Naive thymus-derived CD4-positive, alpha-beta T cell (primary cell): ENCODE data around the gene PTTG1IP. TPM values are rescaled to one million over a fixed set of nuclear protein-coding genes. Genes with fewer than 3 reads are reported as not detected.
"Not testable (repeated sequence)": the region's sequence is repeated elsewhere in the genome, so short reads cannot be mapped to it uniquely, and the experiment has no call there.

Experiments
- ATAC-seq: fragments of 150-1000 bp; cut with Tn5 transposase; 2 replicates; pipeline ENCODE4 v1.10.0; 2021; ENCODE audit warnings: mild to moderate bottlenecking, moderate library complexity
- CTCF ChIA-PET: fragments of 350-600 bp; sonication (Branson Sonifier 250); formaldehyde crosslinking; loops from one replicate; lab custom pipeline; 2021; ENCODE audit warnings: antibody characterized with exemption; lab: Charles Lee
- POLR2A ChIA-PET: fragments of 350-600 bp; sonication (Branson Sonifier 250); formaldehyde crosslinking; loops from one replicate; lab custom pipeline; 2021; ENCODE audit warnings: antibody characterized with exemption, inconsistent platforms; lab: Charles Lee
- DNase-seq, 9 donors: peaks; one replicate each; pipeline versions ENCODE4 v3.0.0 to v3.0.0-alpha.2; 2020 to 2022; ENCODE audit warnings: mixed read lengths in 1 of 9
- H3K27ac ChIP-seq: one replicate; pipeline ENCODE4 v1.7.0; 2013; ENCODE audit warnings: mild to moderate bottlenecking, low read depth, low read length, moderate library complexity
- H3K27me3 ChIP-seq, 2 donors: one replicate each; pipeline ENCODE4 v1.7.0; 2013; ENCODE audit warnings: low read length in 2 of 2, mild to moderate bottlenecking in 2 of 2, moderate library complexity in 2 of 2; ENCODE audit not compliant: control insufficient read depth in 2 of 2, insufficient read depth in 2 of 2
- H3K36me3 ChIP-seq, 3 experiments: 1 replicate in 2 of 3; 2 replicates in 1 of 3; pipeline ENCODE4 v1.7.0; 2013; ENCODE audit warnings: low read length in 3 of 3, mild to moderate bottlenecking in 3 of 3, moderate library complexity in 1 of 3; ENCODE audit not compliant: insufficient read depth in 3 of 3, control insufficient read depth in 2 of 3
- H3K4me1 ChIP-seq, 2 donors: one replicate each; pipeline ENCODE4 v1.7.0; 2013; ENCODE audit warnings: low read length in 2 of 2, mild to moderate bottlenecking in 2 of 2, moderate library complexity in 1 of 2; ENCODE audit not compliant: control insufficient read depth in 2 of 2, insufficient read depth in 2 of 2
- H3K4me3 ChIP-seq: 2 replicates; pipeline ENCODE4 v1.7.0; 2013; ENCODE audit warnings: mild to moderate bottlenecking, low read length
- H3K9me3 ChIP-seq, 3 experiments: 1 replicate in 2 of 3; 2 replicates in 1 of 3; pipeline ENCODE4 v1.7.0; 2013; ENCODE audit warnings: low read length in 3 of 3; ENCODE audit not compliant: control insufficient read depth in 2 of 3
- H3K27ac Mint-ChIP-seq, 9 donors: one replicate each; pipeline ENCODE4 v1.8.0; 2020 to 2022; ENCODE audit warnings: mixed read lengths in 9 of 9, mild to moderate bottlenecking in 8 of 9, moderate library complexity in 5 of 9, inconsistent platforms in 2 of 9
- H3K27me3 Mint-ChIP-seq, 5 donors: one replicate each; pipeline ENCODE4 v1.8.0; 2021 to 2022; ENCODE audit warnings: mixed read lengths in 5 of 5, mild to moderate bottlenecking in 1 of 5
- H3K36me3 Mint-ChIP-seq, 5 donors: one replicate each; pipeline ENCODE4 v1.8.0; 2020 to 2022; ENCODE audit warnings: mixed read lengths in 5 of 5, mild to moderate bottlenecking in 3 of 5, inconsistent platforms in 1 of 5
- H3K4me1 Mint-ChIP-seq, 7 donors: one replicate each; pipeline ENCODE4 v1.8.0; 2020 to 2022; ENCODE audit warnings: mixed read lengths in 7 of 7, mild to moderate bottlenecking in 3 of 7, inconsistent platforms in 1 of 7
- H3K4me3 Mint-ChIP-seq, 10 donors: one replicate each; pipeline ENCODE4 v1.8.0; 2020 to 2022; ENCODE audit warnings: mild to moderate bottlenecking in 10 of 10, mixed read lengths in 10 of 10, moderate library complexity in 6 of 10, inconsistent platforms in 2 of 10
- H3K9me3 Mint-ChIP-seq, 11 donors: one replicate each; pipeline ENCODE4 v1.8.0; 2020 to 2022; ENCODE audit warnings: mixed read lengths in 11 of 11, mild to moderate bottlenecking in 4 of 11, inconsistent platforms in 1 of 11, moderate library complexity in 1 of 11
- intact Hi-C, 2 donors: fragments of 100-400 bp; cut with micrococcal nuclease; formaldehyde crosslinking; loops; one replicate each; pipeline ENCODE4 v1.15.1; 2023
- polyA plus RNA-seq, 2 donors: library from polyadenylated mRNA; unstranded; fragments of 300-500 nt; fragmentation: Illumina TruSeq; gene quantifications; one replicate each; pipeline ENCODE4 v1.2.3, GENCODE V29; 2021
- total RNA-seq, 6 experiments: library from RNA in 5 of 6; stranded (reverse) in 5 of 6; gene quantifications; 1 replicate in 5 of 6; 2 replicates in 1 of 6; pipeline ENCODE4 v1.2.3 and lab custom pipeline; 2021 to 2026

Gene PTTG1IP
- total and polyA plus RNA-seq, 7 experiments from 2014 or later, result 60.9 to 122 (median 92.5) TPM

GRCh38 chr21:44884097-44884496, 10.6 kb upstream of the PTTG1IP start:
- CTCF ChIA-PET, result interaction anchor here (0.6 to 1.5 kb wide), 4 partner anchors 8 to 60 kb away, joined by 3 to 7 read pairs (median 3); no protein-coding TSS in a partner anchor
- Histone ChIP-seq H3K36me3 (peaks cover 0 to 39% (median 5%) of the 10 kb centered on the region in 3 experiments), H3K27me3 (no peaks in the 10 kb centered on the region), H3K27ac (no peak overlapping the region), H3K4me3 (no peak overlapping the region), H3K4me1 (peaks cover 0 to 28% of the 10 kb centered on the region in 2 donors), H3K9me3 (no peaks in the 10 kb centered on the region)
- ATAC-seq (no peak), DNase-seq (no peak)
- Mint-ChIP-seq H3K9me3 (peaks cover 0 to 4% (median 0%) of the 10 kb centered on the region in 11 donors), H3K4me3 (no peak overlapping the region), H3K27ac (peak overlapping the region in 6 of 9 donors; percentile 1 to 59 (median 52)), H3K36me3 (peaks cover 0 to 15% (median 0%) of the 10 kb centered on the region in 5 donors), H3K27me3 (no peaks in the 10 kb centered on the region), H3K4me1 (peaks cover 21 to 35% (median 26%) of the 10 kb centered on the region in 7 donors)
- intact Hi-C loops, result no loop called here
- POLR2A ChIA-PET, result interaction anchor here (0.6 to 2.7 kb wide), 6 partner anchors 8 to 343 kb away, joined by 3 to 13 read pairs (median 6); partner anchors contain the start of gene PTTG1IP

DNA sequence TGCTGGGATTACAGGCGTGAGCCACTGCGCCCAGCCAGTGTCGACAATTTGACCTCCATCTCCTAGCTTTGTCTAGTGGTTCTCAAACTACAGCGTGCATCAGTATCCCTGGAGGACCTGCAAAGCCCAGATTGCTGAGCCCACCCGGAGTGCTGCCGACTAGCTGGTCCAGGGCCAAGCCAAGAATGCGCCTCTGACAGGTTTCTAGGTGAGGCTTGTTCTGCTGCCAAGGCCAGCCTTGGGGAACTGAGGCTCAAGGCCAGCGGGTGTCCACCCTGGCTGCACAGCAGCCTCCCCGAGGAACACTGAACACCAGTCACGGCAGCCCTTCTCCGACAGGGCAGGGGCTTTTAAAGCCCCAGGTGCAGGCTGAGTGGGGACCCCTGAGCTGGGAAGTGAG, 9.8 kb upstream of the PTTG1IP start:
- H3K27ac Mint-ChIP-seq, result peak overlapping the region in 5 of 9 donors; percentile 13 to 81 (median 63)
- H3K27me3 Mint-ChIP-seq, result no peaks in the 10 kb centered on the region
- Histone ChIP-seq H3K27me3 (no peaks in the 10 kb centered on the region), H3K27ac (no peak overlapping the region), H3K4me3 (no peak overlapping the region), H3K9me3 (no peaks in the 10 kb centered on the region), H3K36me3 (peaks cover 0 to 30% (median 3%) of the 10 kb centered on the region in 3 experiments), H3K4me1 (peaks cover 0 to 28% of the 10 kb centered on the region in 2 donors)
- no peak for DNase-seq
- no peak overlapping the region for H3K4me3 Mint-ChIP-seq
- H3K9me3 Mint-ChIP-seq, result peaks cover 0 to 4% (median 0%) of the 10 kb centered on the region in 11 donors
- intact Hi-C loops, result no loop called here
- POLR2A ChIA-PET, result interaction anchor here (1.0 to 2.7 kb wide), 7 partner anchors 9 to 49 kb away, joined by 3 to 13 read pairs (median 4); partner anchors contain the start of gene PTTG1IP
- CTCF ChIA-PET, result interaction anchor here (1.4 to 1.5 kb wide), 2 partner anchors 9 to 49 kb away, joined by 7 to 9 read pairs; no protein-coding TSS in a partner anchor
- H3K36me3 Mint-ChIP-seq, result peaks cover 0 to 15% (median 0%) of the 10 kb centered on the region in 5 donors
- no peak for ATAC-seq
- H3K4me1 Mint-ChIP-seq, result peaks cover 21 to 35% (median 26%) of the 10 kb centered on the region in 7 donors

DNA sequence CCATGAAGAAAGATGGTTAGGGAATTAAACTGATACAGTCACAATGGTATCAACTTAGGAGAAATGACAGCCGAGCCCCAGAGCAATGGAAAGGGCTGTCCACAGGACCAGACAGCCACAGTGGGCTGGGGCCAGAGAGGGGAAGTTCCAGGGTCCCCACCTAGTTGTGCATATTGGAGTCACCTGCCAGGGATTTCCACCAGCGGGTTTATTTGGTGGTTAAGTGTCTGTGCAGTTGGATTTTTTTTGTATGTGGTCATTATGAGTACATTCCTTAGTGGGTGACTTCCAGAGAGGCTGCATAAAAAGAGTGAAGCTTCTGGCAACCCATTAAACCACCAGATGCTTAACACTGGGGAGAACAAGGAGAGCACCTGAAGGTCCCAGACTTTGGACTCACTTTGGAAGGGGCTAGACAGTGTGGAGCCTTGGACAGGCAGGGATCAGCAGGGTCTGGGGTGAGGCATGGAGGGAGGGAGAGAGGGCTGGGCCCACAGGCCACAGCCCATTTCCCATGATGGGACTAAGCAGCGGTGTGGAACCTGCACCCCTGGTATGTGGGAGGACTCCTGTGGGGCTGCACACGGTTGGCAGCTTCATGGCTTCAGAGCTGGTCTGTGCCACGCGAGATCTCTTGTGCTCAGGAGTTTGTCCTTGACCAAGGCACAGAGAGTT, 7.8 kb upstream of the PTTG1IP start:
- intact Hi-C loops, result no loop called here
- peaks cover 0 to 4% (median 0%) of the 10 kb centered on the region in 11 donors for H3K9me3 Mint-ChIP-seq
- Histone ChIP-seq H3K36me3 (peaks cover 0 to 11% (median 3%) of the 10 kb centered on the region in 3 experiments), H3K27ac (peak overlapping the region; percentile 39), H3K4me1 (peaks cover 0 to 28% of the 10 kb centered on the region in 2 donors), H3K27me3 (no peaks in the 10 kb centered on the region), H3K4me3 (no peak overlapping the region), H3K9me3 (no peaks in the 10 kb centered on the region)
- H3K4me3 Mint-ChIP-seq, result peak overlapping the region; percentile 18 to 75 (median 42)
- CTCF ChIA-PET, result interaction anchor here (0.8 to 1.4 kb wide), 3 partner anchors 9 to 371 kb away, joined by 4 to 5 read pairs (median 4); no protein-coding TSS in a partner anchor
- ATAC-seq, result peak; percentile 51
- H3K27ac Mint-ChIP-seq, result peak overlapping the region; percentile 3 to 96 (median 79)
- peak in 1 of 9 donors; percentile 52 for DNase-seq
- H3K36me3 Mint-ChIP-seq, result peaks cover 0 to 11% (median 0%) of the 10 kb centered on the region in 5 donors
- POLR2A ChIA-PET, result interaction anchor here (0.6 to 2.1 kb wide), 8 partner anchors 10 to 334 kb away, joined by 3 to 8 read pairs (median 5); partner anchors contain the start of gene ITGB2
- peaks cover 19 to 35% (median 26%) of the 10 kb centered on the region in 7 donors for H3K4me1 Mint-ChIP-seq
- no peaks in the 10 kb centered on the region for H3K27me3 Mint-ChIP-seq

DNA sequence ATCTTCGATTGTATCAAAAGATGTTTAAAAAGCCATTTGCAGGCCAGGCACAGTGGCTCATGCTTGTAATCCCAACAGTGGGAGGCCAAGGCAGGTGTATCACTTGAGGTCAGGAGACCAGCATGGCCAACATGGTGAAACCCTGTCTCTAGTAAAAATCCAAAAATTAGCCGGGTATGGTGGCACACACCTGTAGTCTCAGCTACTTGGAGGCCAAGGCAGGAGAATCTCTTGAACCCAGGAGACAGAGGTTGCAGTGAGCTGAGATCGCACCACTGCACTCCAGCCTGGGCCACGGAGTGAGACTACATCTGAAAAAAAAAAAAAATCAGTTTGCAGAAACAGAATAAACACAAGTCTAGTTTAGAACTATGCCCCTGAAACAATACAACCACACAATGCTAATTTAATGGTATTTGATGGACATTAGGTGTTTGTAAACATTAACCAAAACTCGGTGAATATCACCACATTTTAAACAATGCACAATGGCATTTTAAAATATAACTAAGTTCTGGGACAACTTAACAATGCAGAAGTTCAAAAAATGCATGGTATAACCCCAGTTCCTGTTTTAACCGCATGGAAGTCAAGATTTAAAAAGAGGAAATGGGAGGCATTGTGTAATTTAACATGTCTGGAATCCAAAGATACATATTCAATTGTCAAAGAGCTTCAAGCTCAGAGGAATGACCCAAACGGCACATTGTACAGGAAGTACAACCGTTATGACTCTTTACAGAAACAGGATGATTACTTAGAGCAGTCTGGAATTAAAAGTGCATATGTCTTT, 7.1 kb upstream of the PTTG1IP start:
- CTCF ChIA-PET, result interaction anchor here (1.4 kb wide), 1 partner anchor 371 kb away, joined by 4 read pairs; no protein-coding TSS in a partner anchor
- peaks cover 0 to 4% (median 2%) of the 10 kb centered on the region in 3 experiments for H3K36me3 ChIP-seq
- no peaks in the 10 kb centered on the region for H3K27me3 Mint-ChIP-seq
- no peaks in the 10 kb centered on the region for H3K9me3 ChIP-seq
- peaks cover 21 to 39% (median 29%) of the 10 kb centered on the region in 7 donors for H3K4me1 Mint-ChIP-seq
- no peak overlapping the region for H3K4me3 ChIP-seq
- peaks cover 0 to 10% (median 0%) of the 10 kb centered on the region in 5 donors for H3K36me3 Mint-ChIP-seq
- ATAC-seq (peak; percentile 72), DNase-seq (no peak)
- H3K4me3 Mint-ChIP-seq, result peak overlapping the region in 9 of 10 donors; percentile 5 to 75 (median 42)
- peaks cover 0 to 4% (median 0%) of the 10 kb centered on the region in 11 donors for H3K9me3 Mint-ChIP-seq
- peak overlapping the region; percentile 39 for H3K27ac ChIP-seq
- POLR2A ChIA-PET, result interaction anchor here (0.7 to 2.1 kb wide), 6 partner anchors 11 to 63 kb away, joined by 4 to 8 read pairs (median 6); no protein-coding TSS in a partner anchor
- H3K4me1 ChIP-seq, result peaks cover 4 to 28% of the 10 kb centered on the region in 2 donors
- intact Hi-C loops, result no loop called here
- H3K27me3 ChIP-seq, result no peaks in the 10 kb centered on the region
- peak overlapping the region; percentile 3 to 96 (median 73) for H3K27ac Mint-ChIP-seq

DNA sequence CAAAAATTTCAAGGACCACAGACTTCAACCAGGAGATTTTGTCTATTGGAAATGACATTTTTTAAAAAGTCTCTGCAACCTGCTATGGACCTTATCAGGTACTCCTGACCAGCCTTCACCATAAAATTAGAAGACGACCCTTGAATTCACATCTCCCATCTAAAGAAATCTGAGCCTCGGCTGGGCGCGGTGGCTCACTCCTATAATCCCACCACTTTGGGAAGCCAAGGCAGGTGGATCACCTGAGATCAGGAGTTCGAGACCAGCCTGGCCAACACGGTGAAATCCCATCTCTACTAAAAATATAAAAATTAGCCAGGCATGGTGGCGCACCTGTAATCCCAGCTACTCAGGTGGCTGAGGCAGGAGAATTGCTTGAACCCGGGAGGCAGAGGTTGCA, 5.7 kb upstream of the PTTG1IP start:
- H3K27me3 ChIP-seq, H3K9me3 Mint-ChIP-seq, H3K36me3 ChIP-seq, H3K27me3 Mint-ChIP-seq, H3K27ac Mint-ChIP-seq, H3K9me3 ChIP-seq, H3K4me3 Mint-ChIP-seq, H3K27ac ChIP-seq, ATAC-seq, DNase-seq, H3K36me3 Mint-ChIP-seq, H3K4me3 ChIP-seq: not testable (repeated sequence)
- peaks cover 8 to 28% of the 10 kb centered on the region in 2 donors for H3K4me1 ChIP-seq
- CTCF ChIA-PET, result interaction anchor here (0.9 to 1.5 kb wide), 2 partner anchors 42 to 53 kb away, joined by 3 to 5 read pairs; partner anchors contain the start of gene ITGB2
- H3K4me1 Mint-ChIP-seq, result peaks cover 22 to 49% (median 41%) of the 10 kb centered on the region in 7 donors
- POLR2A ChIA-PET, result interaction anchor here (0.8 to 1.2 kb wide), 2 partner anchors 36 to 60 kb away, joined by 3 to 5 read pairs; no protein-coding TSS in a partner anchor
- intact Hi-C loops, result loop anchor here in 1 of 2 donors (10.0 kb wide), 1 partner anchor 1904 kb away; the partner anchor contains the start of gene PKNOX1
